NCI-H748 (cell line): ENCODE results near the gene GATA6.
A peak's percentile ranks its signal among the peaks of the same experiment; 100 is the strongest.

ENCODE experiments used
- DNase-seq: peaks from one replicate; lab custom pipeline; 2025; ENCODE audit not compliant: unreplicated experiment; lab: John Stamatoyannopoulos, UW

The GATA6 gene

GRCh38 chr18:22166069-22166950 lies 3.1 kb upstream of the GATA6 start:
- no peak for DNase-seq

GRCh38 chr18:22167091-22167470 lies 2.3 kb upstream of the GATA6 start:
- DNase-seq: no peak

GRCh38 chr18:22167471-22168241 lies 1.7 kb upstream of the GATA6 start:
- no peak for DNase-seq

- peak; percentile 62 for DNase-seq
Measured at GRCh38 chr18:22168360-22168921, 948 bp upstream of the GATA6 start.

GRCh38 chr18:22169889-22170420 lies 566 bp downstream of the GATA6 start:
- DNase-seq: no peak

GRCh38 chr18:22170421-22171257 lies 1.2 kb downstream of the GATA6 start:
- peak; percentile 68 for DNase-seq

- peak; percentile 58 for DNase-seq
Measured at GRCh38 chr18:22171258-22172119, 2.1 kb downstream of the GATA6 start.

GRCh38 chr18:22172120-22172582 lies 2.8 kb downstream of the GATA6 start:
- DNase-seq: no peak

GRCh38 chr18:22172594-22173049 lies 3.2 kb downstream of the GATA6 start:
- no peak for DNase-seq

GRCh38 chr18:22173221-22173927 lies 4.0 kb downstream of the GATA6 start:
- DNase-seq: no peak

GRCh38 chr18:22173928-22174301 lies 4.5 kb downstream of the GATA6 start:
- no peak for DNase-seq

- DNase-seq: no peak
Measured at GRCh38 chr18:22174341-22175145, 5.2 kb downstream of the GATA6 start.

GRCh38 chr18:22175346-22175745 lies 6.0 kb downstream of the GATA6 start:
- DNase-seq: no peak

- DNase-seq: no peak
Measured at GRCh38 chr18:22176420-22177326, 7.3 kb downstream of the GATA6 start.

- no peak for DNase-seq
Measured at GRCh38 chr18:22177327-22177871, 8.0 kb downstream of the GATA6 start.

GRCh38 chr18:22179174-22179573 lies 9.8 kb downstream of the GATA6 start:
- DNase-seq: no peak

- no peak for DNase-seq
Measured at GRCh38 chr18:22179631-22180030, 10.2 kb downstream of the GATA6 start.
